ENCODE data around the gene ORM1. TPM values are rescaled to one million over a fixed set of nuclear protein-coding genes. Genes with fewer than 3 reads are reported as not detected.

Gene ORM1
- total and polyA plus RNA-seq, 2 of the 8 experiments (the other 6 are each of a cell fraction or from before 2014, with no cell fraction given) = 0.32 TPM; not detected in 1

DNA sequence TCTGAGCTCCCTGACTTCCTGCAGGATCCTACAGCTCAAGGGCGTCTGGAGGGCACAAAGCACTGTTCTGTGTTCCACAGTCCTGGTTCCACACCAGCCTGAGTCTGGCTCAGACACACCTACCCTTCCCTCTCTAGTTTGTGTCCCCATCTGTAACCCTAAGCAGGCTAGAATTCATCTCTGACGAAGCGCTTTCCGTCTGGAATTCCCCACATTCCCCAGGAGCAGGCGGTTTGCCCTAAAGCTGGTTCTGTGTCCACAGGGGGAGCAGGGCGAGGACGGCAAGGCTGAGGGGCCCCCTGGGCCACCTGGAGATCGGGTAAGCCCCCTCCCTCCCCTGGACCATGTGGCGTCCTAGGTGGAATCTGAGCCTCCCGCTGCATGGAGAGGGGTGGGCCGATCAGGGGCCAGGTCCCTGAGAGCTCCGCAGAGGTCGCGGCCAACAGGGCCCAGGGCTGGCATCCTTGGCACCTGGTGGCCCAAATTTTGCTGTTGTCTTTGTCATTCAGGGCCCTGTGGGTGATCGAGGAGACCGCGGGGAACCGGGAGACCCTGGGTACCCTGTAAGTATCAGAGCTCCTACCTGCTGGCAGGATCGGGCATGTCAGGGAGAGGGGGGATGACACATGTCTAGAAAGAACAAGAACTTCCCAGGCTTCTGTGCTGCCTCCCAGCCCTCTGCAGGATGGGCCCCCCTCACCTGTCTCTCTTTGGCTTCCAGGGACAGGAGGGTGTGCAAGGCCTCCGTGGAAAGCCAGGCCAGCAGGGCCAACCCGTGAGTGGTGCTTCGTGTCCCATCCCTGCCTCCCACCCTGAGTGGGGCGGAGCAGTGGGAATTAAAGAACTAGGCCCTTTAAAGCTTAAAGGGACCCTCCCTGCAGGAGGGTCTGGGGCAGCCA is 34.5 kb upstream of the ORM1 start (continued):
- TF ChIP-seq ASH2L (IDR thresholded peaks at IDR 0.05; ENCODE audit: low read length) (peak; percentile 38), MAFK (IDR thresholded peaks at IDR 0.05; ENCODE audit: low read depth, low read length) (peak; percentile 33; the same call in 1 of the 2 replicates), ZNF274 (IDR thresholded peaks at IDR 0.05; ENCODE audit: borderline replicate concordance, extremely low read depth, low read length) (no peak), KDM1A (IDR thresholded peaks at IDR 0.05; ENCODE audit: borderline replicate concordance, low read length) (no peak), SP1 (IDR thresholded peaks at IDR 0.05; ENCODE audit: low read depth, low read length) (0 out of 2 replicates have a peak, but pooled peaks have one; percentile 32)
- TF ChIP-seq, protein P1, sequence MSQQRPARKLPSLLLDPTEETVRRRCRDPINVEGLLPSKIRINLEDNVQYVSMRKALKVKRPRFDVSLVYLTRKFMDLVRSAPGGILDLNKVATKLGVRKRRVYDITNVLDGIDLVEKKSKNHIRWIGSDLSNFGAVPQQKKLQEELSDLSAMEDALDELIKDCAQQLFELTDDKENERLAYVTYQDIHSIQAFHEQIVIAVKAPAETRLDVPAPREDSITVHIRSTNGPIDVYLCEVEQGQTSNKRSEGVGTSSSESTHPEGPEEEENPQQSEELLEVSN (IDR thresholded peaks at IDR 0.05) = peak; percentile 93
- TF ChIP-seq, protein P2, sequence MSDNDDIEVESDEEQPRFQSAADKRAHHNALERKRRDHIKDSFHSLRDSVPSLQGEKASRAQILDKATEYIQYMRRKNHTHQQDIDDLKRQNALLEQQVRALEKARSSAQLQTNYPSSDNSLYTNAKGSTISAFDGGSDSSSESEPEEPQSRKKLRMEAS (IDR thresholded peaks at IDR 0.05) = peak; percentile 88

All from H1 (cell line).